HepG2 (cell line): ENCODE data around the gene INO80. TPM values are rescaled to one million over a fixed set of nuclear protein-coding genes. Genes with fewer than 3 reads are reported as not detected.

Experiments
- CBX5 ChIP-seq: sonication (generic); formaldehyde crosslinking; IDR thresholded peaks from 2 replicates; pipeline ENCODE4 v1.4.0; 2020; ENCODE audit warnings: missing genetic modification reagents, borderline replicate concordance
- GLMP ChIP-seq: sonication (generic); formaldehyde crosslinking; IDR thresholded peaks from 2 replicates; pipeline ENCODE4 v1.9.0; 2021; ENCODE audit warnings: missing genetic modification reagents, mild to moderate bottlenecking, borderline replicate concordance
- HOMEZ ChIP-seq: IDR thresholded peaks from 2 replicates; pipeline ENCODE4 v1.6.1; 2016; ENCODE audit warnings: low read depth
- HOXA7 ChIP-seq: sonication (generic); formaldehyde crosslinking; IDR thresholded peaks from 2 replicates; pipeline ENCODE4 v1.8.1; 2022; ENCODE audit warnings: mild to moderate bottlenecking, missing genetic modification reagents, moderate library complexity
- NPAS2 ChIP-seq: sonication (generic); formaldehyde crosslinking; IDR thresholded peaks from 2 replicates; pipeline ENCODE4 v1.8.0; 2022; ENCODE audit warnings: mild to moderate bottlenecking, missing genetic modification reagents, borderline replicate concordance
- ZBTB44 ChIP-seq: sonication (generic); formaldehyde crosslinking; IDR thresholded peaks from 2 replicates; pipeline ENCODE4 v1.4.0; 2020; ENCODE audit warnings: missing genetic modification reagents
- polyA plus RNA-seq, 8 experiments: library from polyadenylated mRNA; depleted of rRNA in 3 of 8; stranded (reverse) in 7 of 8; unstranded in 1 of 8; fragments of >200 nt; fragmentation: Illumina TruSeq in 4 of 8; extraction: Trizol in 4 of 8; gene quantifications; 2 replicates each; pipeline versions ENCODE4 v1.2.1 to v1.2.3, GENCODE V29; 2011 to 2016; ENCODE audit warnings: low read depth in 4 of 8, missing spikeins in 1 of 8, mixed read lengths in 1 of 8; ENCODE audit not compliant: insufficient read depth in 1 of 8
- total RNA-seq, 5 experiments: library from RNA; depleted of rRNA; stranded (reverse); fragments of >200 nt; fragmentation: Illumina TruSeq; extraction: Trizol; gene quantifications; 2 replicates each; pipeline ENCODE4 v1.2.3, GENCODE V29; 2016; ENCODE audit warnings: low read depth in 1 of 5

Gene INO80
- total and polyA plus RNA-seq, 2 of the 13 experiments (the other 11 are each of a cell fraction or from before 2014, with no cell fraction given): 3.6 to 14.8 TPM

GRCh38 chr15:40960151-40960885, 155.8 kb downstream of the INO80 start (continued):
- TF ChIP-seq HOMEZ (CRISPR knock-in tag) (no peak), GLMP (no peak), CBX5 (CRISPR knock-in tag) (no peak), NPAS2 (no peak), ZBTB44 (CRISPR knock-in tag) (no peak), HOXA7 (no peak)
